Keratinocyte (primary cell): ENCODE results near the gene HELT. TPM values are rescaled to one million over a fixed set of nuclear protein-coding genes. Genes with fewer than 3 reads are reported as not detected.
A peak's percentile ranks its signal among the peaks of the same experiment; 100 is the strongest.

Experiments used
- DNase-seq: peaks from one replicate; pipeline ENCODE4 v3.0.0-alpha.2; 2011; ENCODE audit warnings: low read depth, missing footprints, low spot score
- FAIRE-seq: peaks from 2 replicates; lab custom pipeline; 2011; peaks lifted over from hg19 to GRCh38; lab: Jason Lieb, UNC
- H2AFZ ChIP-seq: 2 replicates; pipeline ENCODE4 v1.6.0; 2012; ENCODE audit warnings: low read length, control low read depth, inconsistent platforms; ENCODE audit not compliant: control insufficient read depth
- H3K27ac ChIP-seq: 2 replicates; pipeline ENCODE4 v1.5.1; 2011; ENCODE audit warnings: low read length; ENCODE audit not compliant: control insufficient read depth, insufficient read depth
- H3K27me3 ChIP-seq: 3 replicates; pipeline ENCODE4 v1.6.0; 2011; ENCODE audit warnings: low read length; ENCODE audit not compliant: control insufficient read depth, insufficient read depth; ENCODE audit errors: extremely low read depth
- H3K36me3 ChIP-seq, 2 experiments: 2 replicates in 1 of 2; 3 replicates in 1 of 2; pipeline ENCODE4 v1.5.1; 2011; ENCODE audit warnings: low read length in 2 of 2, mild to moderate bottlenecking in 1 of 2; ENCODE audit not compliant: control insufficient read depth in 2 of 2, insufficient read depth in 2 of 2; ENCODE audit errors: extremely low read depth in 1 of 2
- H3K4me1 ChIP-seq: 3 replicates; pipeline ENCODE4 v1.5.1; 2011; ENCODE audit warnings: low read length; ENCODE audit not compliant: control insufficient read depth, insufficient read depth; ENCODE audit errors: extremely low read depth
- H3K4me2 ChIP-seq: 3 replicates; pipeline ENCODE4 v1.6.0; 2011; ENCODE audit warnings: low read depth, low read length; ENCODE audit not compliant: control insufficient read depth, insufficient read depth; ENCODE audit errors: extremely low read depth
- H3K4me3 ChIP-seq, 3 experiments: fragments of 200-600 bp in 1 of 3; sonication (generic) in 1 of 3; 2 replicates in 2 of 3; 3 replicates in 1 of 3; pipeline ENCODE4 v1.5.1; 2011 to 2016; ENCODE audit warnings: low read length in 3 of 3, mild to moderate bottlenecking in 3 of 3, control low read depth in 2 of 3, inconsistent platforms in 1 of 3, low read depth in 1 of 3, mixed read lengths in 1 of 3, mixed run types in 1 of 3, moderate library complexity in 1 of 3; ENCODE audit not compliant: control insufficient read depth in 2 of 3, insufficient read depth in 2 of 3; ENCODE audit errors: extremely low read depth in 1 of 3
- H3K79me2 ChIP-seq: 2 replicates; pipeline ENCODE4 v1.6.0; 2012; ENCODE audit warnings: low read length; ENCODE audit not compliant: control insufficient read depth, insufficient read depth
- H3K9ac ChIP-seq: 3 replicates; pipeline ENCODE4 v1.6.0; 2011; ENCODE audit warnings: low read length; ENCODE audit not compliant: control insufficient read depth, insufficient read depth; ENCODE audit errors: extremely low read depth
- H3K9me1 ChIP-seq: 3 replicates; pipeline ENCODE4 v1.6.0; 2011; ENCODE audit warnings: low read length; ENCODE audit not compliant: control insufficient read depth, insufficient read depth; ENCODE audit errors: extremely low read depth
- H3K9me3 ChIP-seq: 2 replicates; pipeline ENCODE4 v1.5.1; 2012; ENCODE audit warnings: low read depth, low read length; ENCODE audit not compliant: control insufficient read depth
- H4K20me1 ChIP-seq: 3 replicates; pipeline ENCODE4 v1.6.0; 2011; ENCODE audit warnings: low read length; ENCODE audit not compliant: control insufficient read depth, insufficient read depth; ENCODE audit errors: extremely low read depth
- EZH2 ChIP-seq: IDR thresholded peaks from one replicate; pipeline ENCODE4 v1.6.1; 2012; ENCODE audit warnings: inconsistent platforms, mild to moderate bottlenecking, low read length, moderate library complexity
- dilution Hi-C: fragments of 300-500 bp; cut with MboI; formaldehyde crosslinking; loops from one replicate; pipeline ENCODE4 v1.7.0; 2020; ENCODE audit warnings: low sequenced_read_pairs; ENCODE audit not compliant: extremely low pct_ligation_motif_present
- polyA minus RNA-seq, 3 experiments: library from RNA; depleted of rRNA, polyadenylated mRNA; stranded (reverse); fragments of >200 nt; gene quantifications; 1 replicate in 1 of 3; 2 replicates in 1 of 3; 3 replicates in 1 of 3; pipeline ENCODE4 v1.2.3, GENCODE V29; 2011
- polyA plus RNA-seq, 5 experiments: library from polyadenylated mRNA; depleted of rRNA in 3 of 5; stranded (reverse) in 3 of 5; stranded (forward) in 1 of 5; unstranded in 1 of 5; fragments of >200 nt; gene quantifications; 1 replicate in 1 of 5; 2 replicates in 3 of 5; 3 replicates in 1 of 5; pipeline versions ENCODE4 v1.2.1 to v1.2.3, GENCODE V29; 2011 to 2012; ENCODE audit warnings: missing spikeins in 2 of 5, low read depth in 1 of 5, low replicate concordance in 1 of 5
- TF ChIP-seq, protein P1 (sequence below), 3 experiments: IDR thresholded peaks in 1 of 3; conservative IDR thresholded peaks in 1 of 3; optimal IDR thresholded peaks in 1 of 3; 2 replicates in 2 of 3; 3 replicates in 1 of 3; pipeline versions ENCODE3 to v1.5.1; 2011; ENCODE audit warnings: low read length in 3 of 3, mild to moderate bottlenecking in 3 of 3, moderate library complexity in 2 of 3, control low read depth in 1 of 3, inconsistent platforms in 1 of 3; ENCODE audit not compliant: insufficient read depth in 2 of 3; ENCODE audit errors: extremely low read depth in 1 of 3

The HELT gene, protein sequence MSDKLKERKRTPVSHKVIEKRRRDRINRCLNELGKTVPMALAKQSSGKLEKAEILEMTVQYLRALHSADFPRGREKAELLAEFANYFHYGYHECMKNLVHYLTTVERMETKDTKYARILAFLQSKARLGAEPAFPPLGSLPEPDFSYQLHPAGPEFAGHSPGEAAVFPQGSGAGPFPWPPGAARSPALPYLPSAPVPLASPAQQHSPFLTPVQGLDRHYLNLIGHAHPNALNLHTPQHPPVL
- polyA plus RNA-seq (not detected in 3 replicates), polyA minus RNA-seq (not detected in 3 replicates)
- polyA plus RNA-seq (2011; ENCODE audit: low read depth) = not detected
- polyA plus RNA-seq (2011; cell fraction: cytosol; rRNA removed) = not detected in 2 replicates
- polyA plus RNA-seq (2011; cell fraction: nucleus; rRNA removed) = not detected in 2 replicates
- not detected in 2 replicates for polyA plus RNA-seq (2012; ENCODE audit: low replicate concordance)
- polyA minus RNA-seq (2011; cell fraction: cytosol; rRNA and poly(A)+ RNA removed) = not detected
- polyA minus RNA-seq (2011; cell fraction: nucleus; rRNA and poly(A)+ RNA removed) = not detected in 2 replicates

DNA sequence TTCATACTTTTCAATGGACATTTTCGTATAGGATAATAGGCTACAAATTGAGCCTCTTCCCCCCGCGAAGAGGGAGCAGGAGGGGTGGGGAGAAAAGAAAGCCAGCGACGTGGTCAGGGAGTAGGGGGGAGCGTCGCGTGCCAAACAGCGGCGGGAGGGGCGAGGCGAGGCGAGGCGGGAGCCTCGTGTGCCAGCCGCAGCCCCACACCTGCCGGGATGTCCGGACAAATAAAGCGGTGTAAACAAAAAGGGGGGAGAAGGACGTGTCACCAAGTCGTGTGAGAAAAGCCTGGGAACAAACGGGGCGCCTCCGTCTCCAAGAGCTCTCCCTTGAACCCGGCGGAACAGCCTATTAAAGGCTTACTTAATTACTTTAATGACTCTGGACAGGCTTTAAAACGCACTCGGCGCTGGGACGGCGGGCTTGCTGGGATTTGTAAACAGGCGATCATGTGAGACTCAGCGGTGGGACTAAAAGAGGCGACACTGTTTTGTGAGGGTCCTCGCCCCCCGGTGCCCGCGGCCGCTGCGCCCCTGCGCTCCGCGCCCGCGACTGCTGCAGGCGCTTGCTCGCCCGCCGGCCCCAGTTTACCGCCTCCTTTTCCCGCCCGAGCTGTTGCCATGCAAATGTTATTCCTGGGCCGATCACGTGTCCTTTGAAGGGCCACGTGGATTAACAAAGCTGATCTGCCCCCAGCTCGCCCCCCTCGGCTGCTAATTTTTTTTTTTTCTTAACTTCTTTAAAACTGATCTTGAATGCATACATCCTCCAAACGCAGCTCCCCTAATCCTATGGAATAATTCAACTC is at the start of gene HELT:
HELT (plus strand) TSS at position 527 of the 809 bp plus-strand sequence. CDS start 439 bp downstream, outside the sequence.
- DNase-seq = no peak
- Histone ChIP-seq H3K9me1 (no peaks in the 10 kb centered on the region), H4K20me1 (peaks cover 2% of the 10 kb centered on the region), H3K4me2 (no peak within 1 kb of the TSS), H2AFZ (no peak within 1 kb of the TSS), H3K4me3 (no peak within 1 kb of the TSS), H3K27ac (no peak within 1 kb of the TSS), H3K36me3 (no peaks in the 10 kb centered on the region), H3K27me3 (peaks cover 89% of the 10 kb centered on the region), H3K9me3 (no peaks in the 10 kb centered on the region), H3K9ac (no peak within 1 kb of the TSS), H3K79me2 (no peaks in the 10 kb centered on the region), H3K4me1 (no peaks in the 10 kb centered on the region)
- TF ChIP-seq, protein P1, sequence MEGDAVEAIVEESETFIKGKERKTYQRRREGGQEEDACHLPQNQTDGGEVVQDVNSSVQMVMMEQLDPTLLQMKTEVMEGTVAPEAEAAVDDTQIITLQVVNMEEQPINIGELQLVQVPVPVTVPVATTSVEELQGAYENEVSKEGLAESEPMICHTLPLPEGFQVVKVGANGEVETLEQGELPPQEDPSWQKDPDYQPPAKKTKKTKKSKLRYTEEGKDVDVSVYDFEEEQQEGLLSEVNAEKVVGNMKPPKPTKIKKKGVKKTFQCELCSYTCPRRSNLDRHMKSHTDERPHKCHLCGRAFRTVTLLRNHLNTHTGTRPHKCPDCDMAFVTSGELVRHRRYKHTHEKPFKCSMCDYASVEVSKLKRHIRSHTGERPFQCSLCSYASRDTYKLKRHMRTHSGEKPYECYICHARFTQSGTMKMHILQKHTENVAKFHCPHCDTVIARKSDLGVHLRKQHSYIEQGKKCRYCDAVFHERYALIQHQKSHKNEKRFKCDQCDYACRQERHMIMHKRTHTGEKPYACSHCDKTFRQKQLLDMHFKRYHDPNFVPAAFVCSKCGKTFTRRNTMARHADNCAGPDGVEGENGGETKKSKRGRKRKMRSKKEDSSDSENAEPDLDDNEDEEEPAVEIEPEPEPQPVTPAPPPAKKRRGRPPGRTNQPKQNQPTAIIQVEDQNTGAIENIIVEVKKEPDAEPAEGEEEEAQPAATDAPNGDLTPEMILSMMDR (optimal IDR thresholded peaks at IDR 0.05 in 1 of 3, IDR thresholded peaks at IDR 0.05 in 1 of 3, conservative IDR thresholded peaks at IDR 0.05 in 1 of 3; ENCODE audit: extremely low read depth in 1 of 3, insufficient read depth in 2 of 3, low read length in 3 of 3) = no peak
- peak; percentile 61 for TF ChIP-seq EZH2
- no peak for FAIRE-seq
- dilution Hi-C loops = no loop called here

- dilution Hi-C loops = no loop called here
- Histone ChIP-seq H4K20me1 (no peaks in the 10 kb centered on the region), H3K79me2 (no peaks in the 10 kb centered on the region), H3K27me3 (no peaks in the 10 kb centered on the region), H3K27ac (no peak overlapping the region), H3K4me3 (no peak overlapping the region), H3K4me2 (no peak overlapping the region), H3K9me3 (no peaks in the 10 kb centered on the region), H2AFZ (no peak overlapping the region), H3K9me1 (no peaks in the 10 kb centered on the region), H3K9ac (no peak overlapping the region), H3K4me1 (no peaks in the 10 kb centered on the region), H3K36me3 (no peaks in the 10 kb centered on the region)
- DNase-seq (no peak), FAIRE-seq (no peak)
- no peak for TF ChIP-seq EZH2
- TF ChIP-seq, protein P1 (optimal IDR thresholded peaks at IDR 0.05 in 1 of 3, IDR thresholded peaks at IDR 0.05 in 1 of 3, conservative IDR thresholded peaks at IDR 0.05 in 1 of 3; ENCODE audit: extremely low read depth in 1 of 3, insufficient read depth in 2 of 3, low read length in 3 of 3) = no peak
Observed at GRCh38 chr4:184968784-184969201, 49.5 kb upstream of the HELT start.
